CD4-positive, alpha-beta T cell (primary cell): ENCODE data around the gene CD200. TPM values are rescaled to one million over a fixed set of nuclear protein-coding genes. Genes with fewer than 3 reads are reported as not detected.

ENCODE experiments used
- ATAC-seq: fragments of 200-7000 bp; cut with Tn5 transposase; one replicate; pipeline ENCODE4 v1.10.0; 2022; ENCODE audit warnings: mild to moderate bottlenecking; ENCODE audit not compliant: poor library complexity
- CTCF ChIA-PET: fragments of 350-600 bp; sonication (Branson Sonifier 250); formaldehyde crosslinking; loops from one replicate; lab custom pipeline; 2021; ENCODE audit warnings: antibody characterized with exemption, inconsistent platforms; lab: Charles Lee
- POLR2A ChIA-PET: fragments of 350-600 bp; sonication (Branson Sonifier 250); formaldehyde crosslinking; loops from one replicate; lab custom pipeline; 2021; ENCODE audit warnings: antibody characterized with exemption, inconsistent platforms; lab: Charles Lee
- DNase-seq, 14 experiments: peaks; one replicate each; pipeline ENCODE4 v3.0.0-alpha.2; 2013 to 2020; ENCODE audit warnings: mixed read lengths in 2 of 14
- H3K27ac ChIP-seq, 2 donors: one replicate each; pipeline versions ENCODE4 v1.5.1 to v1.7.0; 2013; ENCODE audit warnings: low read length in 2 of 2, low read depth in 1 of 2, mild to moderate bottlenecking in 1 of 2
- H3K27me3 ChIP-seq, 2 experiments: 1 replicate in 1 of 2; 2 replicates in 1 of 2; pipeline versions ENCODE4 v1.6.1 to v1.7.0; 2013; ENCODE audit warnings: low read length in 2 of 2, control low read depth in 1 of 2, mild to moderate bottlenecking in 1 of 2, moderate library complexity in 1 of 2; ENCODE audit not compliant: insufficient read depth in 2 of 2, control insufficient read depth in 1 of 2
- H3K36me3 ChIP-seq: one replicate; pipeline ENCODE4 v1.6.1; 2013; ENCODE audit warnings: low read length, control low read depth; ENCODE audit not compliant: insufficient read depth
- H3K4me1 ChIP-seq: one replicate; pipeline ENCODE4 v1.6.1; 2013; ENCODE audit warnings: low read length, control low read depth; ENCODE audit not compliant: insufficient read depth
- H3K4me3 ChIP-seq: one replicate; pipeline ENCODE4 v1.5.1; 2013; ENCODE audit warnings: mild to moderate bottlenecking, low read length, moderate library complexity
- H3K9me3 ChIP-seq, 2 experiments: 1 replicate in 1 of 2; 2 replicates in 1 of 2; pipeline versions ENCODE4 v1.6.1 to v1.7.0; 2013; ENCODE audit warnings: low read length in 2 of 2, mild to moderate bottlenecking in 2 of 2, control low read depth in 1 of 2, moderate library complexity in 1 of 2; ENCODE audit not compliant: control insufficient read depth in 1 of 2, insufficient read depth in 1 of 2
- H3K27ac Mint-ChIP-seq: one replicate; pipeline ENCODE4 v1.8.0; 2020; ENCODE audit warnings: mixed read lengths
- H3K27me3 Mint-ChIP-seq: one replicate; pipeline ENCODE4 v1.8.0; 2021; ENCODE audit warnings: mixed read lengths
- H3K36me3 Mint-ChIP-seq: one replicate; pipeline ENCODE4 v1.8.0; 2021; ENCODE audit warnings: low read depth, mixed read lengths
- H3K4me1 Mint-ChIP-seq: one replicate; pipeline ENCODE4 v1.8.0; 2021; ENCODE audit warnings: low read depth, mixed read lengths
- H3K4me3 Mint-ChIP-seq: one replicate; pipeline ENCODE4 v1.8.0; 2020; ENCODE audit warnings: mild to moderate bottlenecking, mixed read lengths
- H3K9me3 Mint-ChIP-seq: one replicate; pipeline ENCODE4 v1.8.0; 2020; ENCODE audit warnings: mixed read lengths
- CTCF ChIP-seq: fragments of 200-600 bp; IDR thresholded peaks from one replicate; pipeline ENCODE4 v1.8.0; 2022; ENCODE audit warnings: antibody characterized with exemption, mild to moderate bottlenecking
- intact Hi-C, 2 experiments: fragments of 100-400 bp; cut with DNase I in 1 of 2; cut with micrococcal nuclease in 1 of 2; formaldehyde crosslinking; loops; one replicate each; pipeline versions ENCODE4 v1.15.1 to v1.9.0; 2023 to 2025; cut with DNase I, micrococcal nuclease
- total RNA-seq, 174 experiments: library from RNA in 2 of 174; stranded (reverse) in 2 of 174; gene quantifications; one replicate each; pipeline ENCODE4 v1.2.3 and lab custom pipeline; 2021 to 2026

CD200 gene
- total RNA-seq, 2 experiments from 2014 or later, result 5.2 to 6.9 TPM

- no peaks in the 10 kb centered on the region for H3K27me3 ChIP-seq
- peak overlapping the region; percentile 78 for H3K4me3 ChIP-seq
- no peaks in the 10 kb centered on the region for H3K36me3 ChIP-seq
- ATAC-seq (no peak), DNase-seq (no peak)
- no peaks in the 10 kb centered on the region for H3K9me3 ChIP-seq
- H3K4me1 Mint-ChIP-seq, result peaks cover 53% of the 10 kb centered on the region
- H3K36me3 Mint-ChIP-seq, result no peaks in the 10 kb centered on the region
- H3K4me3 Mint-ChIP-seq, result peak overlapping the region; percentile 94
- ChIA-PET POLR2A (interaction anchor here (1.0 to 4.6 kb wide), 11 partner anchors 31 to 264 kb away, joined by 3 to 38 read pairs (median 3); partner anchors contain the start of genes ATG3, BTLA and SLC35A5), CTCF (interaction anchor here (0.6 kb wide), 1 partner anchor 23 kb away, joined by 3 read pairs; no protein-coding TSS in a partner anchor)
- H3K27me3 Mint-ChIP-seq, result no peaks in the 10 kb centered on the region
- peaks cover 13% of the 10 kb centered on the region for H3K4me1 ChIP-seq
- H3K9me3 Mint-ChIP-seq, result no peaks in the 10 kb centered on the region
- H3K27ac Mint-ChIP-seq, result peak overlapping the region; percentile 73
- intact Hi-C loops, result loop anchor here in 1 of 2 experiments (10.0 kb wide), 1 partner anchor 100 kb away; no protein-coding TSS in a partner anchor
- TF ChIP-seq CTCF, result no peak
- H3K27ac ChIP-seq, result no peak overlapping the region
Observed at GRCh38 chr3:112334691-112335433, 1.9 kb downstream of the CD200 start.

GRCh38 chr3:112335434-112335781, 2.5 kb downstream of the CD200 start:
- POLR2A ChIA-PET, result interaction anchor here (1.2 to 4.6 kb wide), 2 partner anchors 31 to 164 kb away, joined by 3 to 38 read pairs; partner anchors contain the start of gene BTLA
- no peak for TF ChIP-seq CTCF
- Histone ChIP-seq H3K4me1 (peaks cover 13% of the 10 kb centered on the region), H3K27me3 (no peaks in the 10 kb centered on the region), H3K36me3 (no peaks in the 10 kb centered on the region), H3K9me3 (no peaks in the 10 kb centered on the region), H3K4me3 (no peak overlapping the region), H3K27ac (no peak overlapping the region)
- Mint-ChIP-seq H3K9me3 (no peaks in the 10 kb centered on the region), H3K4me3 (peak overlapping the region; percentile 94), H3K27ac (peak overlapping the region; percentile 73), H3K36me3 (no peaks in the 10 kb centered on the region), H3K27me3 (no peaks in the 10 kb centered on the region), H3K4me1 (peaks cover 58% of the 10 kb centered on the region)
- intact Hi-C loops, result loop anchor here in 1 of 2 experiments (10.0 kb wide), 1 partner anchor 99 kb away; no protein-coding TSS in a partner anchor
- no peak for ATAC-seq
- CTCF ChIA-PET, result interaction anchor here (0.6 kb wide), 1 partner anchor 24 kb away, joined by 3 read pairs; no protein-coding TSS in a partner anchor
- DNase-seq, result no peak

GRCh38 chr3:112338021-112338726, 5.2 kb downstream of the CD200 start:
- POLR2A ChIA-PET, result interaction anchor here (1.1 kb wide), 1 partner anchor 160 kb away, joined by 3 read pairs; no protein-coding TSS in a partner anchor
- peak overlapping the region; percentile 6 for H3K27ac Mint-ChIP-seq
- intact Hi-C loops, result loop anchor here in 1 of 2 experiments (2.0 to 10.0 kb wide), 2 partner anchors 15 to 97 kb away; no protein-coding TSS in a partner anchor

More at GRCh38 chr3:112338021-112338726, 5.2 kb downstream of the CD200 start:
- no peaks in the 10 kb centered on the region for H3K27me3 Mint-ChIP-seq
- Histone ChIP-seq H3K27ac (no peak overlapping the region), H3K9me3 (no peaks in the 10 kb centered on the region), H3K4me3 (no peak overlapping the region), H3K4me1 (peaks cover 5% of the 10 kb centered on the region), H3K27me3 (no peaks in the 10 kb centered on the region), H3K36me3 (no peaks in the 10 kb centered on the region)
- H3K4me1 Mint-ChIP-seq, result peaks cover 62% of the 10 kb centered on the region
- H3K9me3 Mint-ChIP-seq, result no peaks in the 10 kb centered on the region
- CTCF ChIA-PET, result interaction anchor here (0.6 to 1.2 kb wide), 2 partner anchors 226 to 904 kb away, joined by 3 read pairs; no protein-coding TSS in a partner anchor
- H3K36me3 Mint-ChIP-seq, result peaks cover 3% of the 10 kb centered on the region
- no peak for TF ChIP-seq CTCF
- ATAC-seq, result peak; percentile 26
- H3K4me3 Mint-ChIP-seq, result no peak overlapping the region
- DNase-seq, result no peak
